WTC11 (cell line): ENCODE results near the gene ALCAM. TPM values are rescaled to one million over a fixed set of nuclear protein-coding genes. Genes with fewer than 3 reads are reported as not detected.

Source experiments
- ATAC-seq: fragments of 200-7000 bp; cut with Tn5 transposase; 2 replicates; pipeline ENCODE4 v1.10.0; 2021; ENCODE audit warnings: mild to moderate bottlenecking, moderate library complexity
- Bru-seq: library from RNA; stranded (reverse); fragments of 400-500 nt; gene quantifications from one replicate; lab custom pipeline; 2021; lab: Mats Ljungman, UMichigan
- CTCF ChIA-PET: fragments of 300-600 bp; sonication (Branson Sonifier 250); formaldehyde crosslinking; loops from one replicate; lab custom pipeline; 2021; ENCODE audit warnings: antibody characterized with exemption; lab: Charles Lee
- POLR2A ChIA-PET: fragments of 350-600 bp; sonication (Branson Sonifier 250); formaldehyde crosslinking; loops from one replicate; lab custom pipeline; 2021; ENCODE audit warnings: antibody characterized with exemption; lab: Charles Lee
- DNase-seq: peaks from one replicate; pipeline ENCODE4 v3.0.0; 2021; ENCODE audit warnings: low spot score
- H3K27ac Mint-ChIP-seq: 2 replicates; pipeline ENCODE4 v1.8.0; 2021; ENCODE audit warnings: mixed read lengths
- H3K27me3 Mint-ChIP-seq: 2 replicates; pipeline ENCODE4 v1.8.0; 2021; ENCODE audit warnings: low read depth, mild to moderate bottlenecking, moderate library complexity, mixed read lengths
- H3K36me3 Mint-ChIP-seq: 2 replicates; pipeline ENCODE4 v1.8.0; 2021; ENCODE audit warnings: mixed read lengths
- H3K4me1 Mint-ChIP-seq: 2 replicates; pipeline ENCODE4 v1.8.0; 2022; ENCODE audit warnings: mixed read lengths
- H3K4me3 Mint-ChIP-seq: 2 replicates; pipeline ENCODE4 v1.8.0; 2021; ENCODE audit warnings: mild to moderate bottlenecking, moderate library complexity, mixed read lengths
- H3K9me3 Mint-ChIP-seq: 2 replicates; pipeline ENCODE4 v1.8.0; 2021; ENCODE audit warnings: mixed read lengths
- ARID4B ChIP-seq: sonication (generic); formaldehyde crosslinking; IDR thresholded peaks from 2 replicates; pipeline ENCODE4 v1.8.0; 2023; ENCODE audit warnings: missing genetic modification reagents, mild to moderate bottlenecking, borderline replicate concordance
- ATF2 ChIP-seq: sonication (generic); formaldehyde crosslinking; IDR thresholded peaks from 2 replicates; pipeline ENCODE4 v1.8.1; 2022; ENCODE audit warnings: low read depth, missing genetic modification reagents, borderline replicate concordance
- CREB1 ChIP-seq: sonication (generic); formaldehyde crosslinking; IDR thresholded peaks from 2 replicates; pipeline ENCODE4 v1.8.0; 2023; ENCODE audit warnings: mild to moderate bottlenecking, missing genetic modification reagents
- ELF4 ChIP-seq: sonication (generic); formaldehyde crosslinking; IDR thresholded peaks from 2 replicates; pipeline ENCODE4 v1.8.1; 2022; ENCODE audit warnings: low read depth, mild to moderate bottlenecking, moderate library complexity, missing genetic modification reagents
- ETV6 ChIP-seq: sonication (generic); formaldehyde crosslinking; IDR thresholded peaks from 2 replicates; pipeline ENCODE4 v1.8.1; 2022; ENCODE audit warnings: mild to moderate bottlenecking, missing genetic modification reagents
- FOXK1 ChIP-seq: sonication (generic); formaldehyde crosslinking; IDR thresholded peaks from 2 replicates; pipeline ENCODE4 v1.8.0; 2022; ENCODE audit warnings: mild to moderate bottlenecking, moderate library complexity, missing genetic modification reagents
- GABPB1 ChIP-seq: sonication (generic); formaldehyde crosslinking; IDR thresholded peaks from 2 replicates; pipeline ENCODE4 v1.8.1; 2023; ENCODE audit warnings: mild to moderate bottlenecking, missing genetic modification reagents
- HMGXB4 ChIP-seq: sonication (generic); formaldehyde crosslinking; IDR thresholded peaks from 2 replicates; pipeline ENCODE4 v1.8.1; 2023; ENCODE audit warnings: mild to moderate bottlenecking, moderate library complexity, missing genetic modification reagents
- JUN ChIP-seq: sonication (generic); formaldehyde crosslinking; IDR thresholded peaks from 2 replicates; pipeline ENCODE4 v1.8.0; 2023; ENCODE audit warnings: mild to moderate bottlenecking, missing genetic modification reagents
- KAT7 ChIP-seq: sonication (generic); formaldehyde crosslinking; IDR thresholded peaks from 2 replicates; pipeline ENCODE4 v1.8.1; 2023; ENCODE audit warnings: missing genetic modification reagents, mild to moderate bottlenecking, borderline replicate concordance
- NR1H2 ChIP-seq: sonication (generic); formaldehyde crosslinking; IDR thresholded peaks from 2 replicates; pipeline ENCODE4 v1.9.0; 2021; ENCODE audit warnings: mild to moderate bottlenecking, moderate library complexity, missing genetic modification reagents
- NR2C2 ChIP-seq: sonication (generic); formaldehyde crosslinking; IDR thresholded peaks from 2 replicates; pipeline ENCODE4 v1.8.0; 2022; ENCODE audit warnings: mild to moderate bottlenecking, missing genetic modification reagents
- PRDM15 ChIP-seq: sonication (generic); formaldehyde crosslinking; IDR thresholded peaks from 2 replicates; pipeline ENCODE4 v1.8.0; 2022; ENCODE audit warnings: missing genetic modification reagents
- SP1 ChIP-seq: sonication (generic); formaldehyde crosslinking; conservative IDR thresholded peaks from 2 replicates; pipeline ENCODE4 v1.8.1; 2022; ENCODE audit warnings: missing genetic modification reagents
- TCF7 ChIP-seq: sonication (generic); formaldehyde crosslinking; IDR thresholded peaks from 2 replicates; pipeline ENCODE4 v1.8.0; 2022; ENCODE audit warnings: mild to moderate bottlenecking, low read depth, missing genetic modification reagents, moderate library complexity
- ZBTB21 ChIP-seq: sonication (generic); formaldehyde crosslinking; IDR thresholded peaks from 2 replicates; pipeline ENCODE4 v1.8.1; 2023; ENCODE audit warnings: mild to moderate bottlenecking, missing genetic modification reagents, borderline replicate concordance
- ZNF138 ChIP-seq: sonication (generic); formaldehyde crosslinking; conservative IDR thresholded peaks from 2 replicates; pipeline ENCODE4 v1.8.1; 2022; ENCODE audit warnings: mild to moderate bottlenecking, moderate library complexity, missing genetic modification reagents
- ZNF232 ChIP-seq: sonication (generic); formaldehyde crosslinking; IDR thresholded peaks from 2 replicates; pipeline ENCODE4 v1.8.0; 2022; ENCODE audit warnings: mild to moderate bottlenecking, missing genetic modification reagents
- ZNF416 ChIP-seq: fragments of 250-450 bp; sonication (Bioruptor Pico); IDR thresholded peaks from 2 replicates; pipeline ENCODE4 v1.9.0; 2021; ENCODE audit warnings: mild to moderate bottlenecking, inconsistent platforms
- long read RNA-seq, 3 experiments: library from RNA in 1 of 3; library from capped mRNA in 1 of 3; library from polyadenylated mRNA in 1 of 3; unstranded in 2 of 3; stranded (forward) in 1 of 3; transcript quantifications; one replicate each; pipeline ENCODE4 v2.0.0, GENCODE V29; 2021
- total RNA-seq: library from RNA; stranded (reverse); gene quantifications from 3 replicates; pipeline ENCODE4 v1.2.3, GENCODE V29; 2021
- TF ChIP-seq, protein P1 (sequence below): sonication (generic); formaldehyde crosslinking; IDR thresholded peaks from 2 replicates; pipeline ENCODE4 v1.8.1; 2022; ENCODE audit warnings: mild to moderate bottlenecking, moderate library complexity, missing genetic modification reagents
- TF ChIP-seq, protein P2 (sequence below): sonication (generic); formaldehyde crosslinking; IDR thresholded peaks from 2 replicates; pipeline ENCODE4 v1.8.0; 2022; ENCODE audit warnings: mild to moderate bottlenecking, missing genetic modification reagents

The ALCAM gene
- total RNA-seq (24.0 to 30.7 TPM (median 25.0 TPM) in 3 replicates), Bru-seq, nascent RNA (percentile 69 among the genes with signal in this experiment)
- long read RNA-seq, experiment 1, full-length matches to known transcripts = 93 of 128 reads
- long read RNA-seq, experiment 1, partial matches to known transcripts = 18 of 128 reads
- long read RNA-seq, experiment 1, other reads (novel, unspliced or antisense) = 17 of 128 reads
- long read RNA-seq, experiment 2, partial matches to known transcripts = 9 of 54 reads
- long read RNA-seq, experiment 2, other reads (novel, unspliced or antisense) = 45 of 54 reads
- long read RNA-seq, experiment 3, partial matches to known transcripts = 0 of 1 reads
- long read RNA-seq, experiment 3, other reads (novel, unspliced or antisense) = 1 of 1 reads

DNA sequence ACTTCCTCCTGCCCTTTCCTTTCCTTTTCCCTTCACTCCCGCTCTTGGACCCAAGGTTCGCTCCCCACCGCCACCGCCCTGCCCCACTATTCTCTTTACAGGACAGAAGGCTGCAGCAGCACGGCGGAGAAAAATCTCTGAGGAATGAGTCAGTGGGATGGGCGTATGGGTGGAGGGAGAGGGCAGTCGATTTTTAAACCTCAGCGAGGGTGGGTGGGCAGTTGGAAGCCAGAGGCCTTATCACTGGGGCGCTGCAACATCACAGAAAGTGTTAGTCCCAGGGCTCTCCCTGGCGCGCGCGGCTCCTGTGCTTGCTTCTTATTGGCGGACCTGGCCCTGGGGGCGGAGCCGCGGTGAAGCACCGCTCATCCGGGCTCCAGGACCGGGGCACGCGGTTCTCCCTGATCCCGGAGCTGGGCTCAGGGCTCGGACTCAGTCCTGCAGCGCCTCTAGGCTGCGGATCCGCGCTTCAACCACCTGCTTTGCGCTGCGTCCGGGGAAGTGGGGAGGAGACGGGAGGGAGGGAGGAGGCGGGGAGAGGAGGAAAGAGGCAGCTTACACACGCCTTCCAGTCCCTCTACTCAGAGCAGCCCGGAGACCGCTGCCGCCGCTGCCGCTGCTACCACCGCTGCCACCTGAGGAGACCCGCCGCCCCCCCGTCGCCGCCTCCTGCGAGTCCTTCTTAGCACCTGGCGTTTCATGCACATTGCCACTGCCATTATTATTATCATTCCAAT, at the start of gene ALCAM:
TSS of gene ALCAM (plus strand) at position 584 of the 737 bp plus-strand sequence.
- POLR2A ChIA-PET = interaction anchor here (0.6 to 1.3 kb wide), 4 partner anchors 11 to 762 kb away, joined by 3 read pairs; no protein-coding TSS in a partner anchor
- Mint-ChIP-seq H3K36me3 (no peaks in the 10 kb centered on the region), H3K27me3 (peaks cover 22% of the 10 kb centered on the region), H3K4me1 (peaks cover 32% of the 10 kb centered on the region), H3K27ac (peak within 1 kb of the TSS; percentile 90), H3K9me3 (no peaks in the 10 kb centered on the region), H3K4me3 (peak within 1 kb of the TSS; percentile 81)
- CTCF ChIA-PET = interaction anchor here (0.6 to 2.9 kb wide), 8 partner anchors 13 to 1811 kb away, joined by 3 to 11 read pairs (median 3); no protein-coding TSS in a partner anchor
- ATAC-seq = peak; percentile 86
- DNase-seq = peak; percentile 96
- TF ChIP-seq FOXK1 (CRISPR knock-in tag) (peak; percentile 76; the same call in 1 of the 2 replicates), ZNF416 (CRISPR knock-in tag) (no peak), ATF2 (CRISPR knock-in tag) (no peak), CREB1 (CRISPR knock-in tag) (0 out of 2 replicates have a peak, but pooled peaks have one; percentile 24), TCF7 (no peak), JUN (CRISPR knock-in tag) (no peak), ZNF138 (peak; percentile 86), ELF4 (no peak; the same call in 1 of the 2 replicates), HMGXB4 (CRISPR knock-in tag) (no peak), PRDM15 (peak; percentile 93), SP1 (CRISPR knock-in tag) (peak; percentile 95), ARID4B (CRISPR knock-in tag) (peak; percentile 42; the same call in 1 of the 2 replicates), NR2C2 (CRISPR knock-in tag) (no peak), NR1H2 (no peak), KAT7 (CRISPR knock-in tag) (0 out of 2 replicates have a peak, but pooled peaks have one; percentile 61), ZNF232 (CRISPR knock-in tag) (peak; percentile 92), ZBTB21 (peak; percentile 94), ETV6 (no peak; the same call in 1 of the 2 replicates), GABPB1 (CRISPR knock-in tag) (peak; percentile 59)
- TF ChIP-seq, protein P1, sequence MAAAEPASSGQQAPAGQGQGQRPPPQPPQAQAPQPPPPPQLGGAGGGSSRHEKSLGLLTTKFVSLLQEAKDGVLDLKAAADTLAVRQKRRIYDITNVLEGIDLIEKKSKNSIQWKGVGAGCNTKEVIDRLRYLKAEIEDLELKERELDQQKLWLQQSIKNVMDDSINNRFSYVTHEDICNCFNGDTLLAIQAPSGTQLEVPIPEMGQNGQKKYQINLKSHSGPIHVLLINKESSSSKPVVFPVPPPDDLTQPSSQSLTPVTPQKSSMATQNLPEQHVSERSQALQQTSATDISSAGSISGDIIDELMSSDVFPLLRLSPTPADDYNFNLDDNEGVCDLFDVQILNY (CRISPR knock-in tag) = peak; percentile 78
- TF ChIP-seq, protein P2, sequence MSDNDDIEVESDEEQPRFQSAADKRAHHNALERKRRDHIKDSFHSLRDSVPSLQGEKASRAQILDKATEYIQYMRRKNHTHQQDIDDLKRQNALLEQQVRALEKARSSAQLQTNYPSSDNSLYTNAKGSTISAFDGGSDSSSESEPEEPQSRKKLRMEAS (CRISPR knock-in tag) = peak; percentile 96
